Skeletal muscle satellite cell (primary cell): ENCODE results near the gene IQCF2. TPM values are rescaled to one million over a fixed set of nuclear protein-coding genes. Genes with fewer than 3 reads are reported as not detected.

ENCODE experiments used
- H3K27me3 ChIP-seq: 2 replicates; pipeline ENCODE4 v1.7.0; 2013; ENCODE audit warnings: low read length; ENCODE audit not compliant: control insufficient read depth, insufficient read depth
- H3K36me3 ChIP-seq: 2 replicates; pipeline ENCODE4 v1.7.0; 2013; ENCODE audit warnings: mild to moderate bottlenecking, control low read depth, low read length; ENCODE audit not compliant: insufficient read depth
- H3K4me1 ChIP-seq: 2 replicates; pipeline ENCODE4 v1.7.0; 2013; ENCODE audit warnings: low read length; ENCODE audit not compliant: control insufficient read depth, insufficient read depth
- H3K4me2 ChIP-seq: 2 replicates; pipeline ENCODE4 v1.7.0; 2013; ENCODE audit warnings: mild to moderate bottlenecking, low read length
- H3K4me3 ChIP-seq: 2 replicates; pipeline ENCODE4 v1.7.0; 2013; ENCODE audit warnings: low read length
- H3K9ac ChIP-seq: 2 replicates; pipeline ENCODE4 v1.7.0; 2013; ENCODE audit warnings: mild to moderate bottlenecking, low read depth, low read length, moderate library complexity
- H3K9me3 ChIP-seq: replicated peaks from 2 replicates; pipeline ENCODE4 v1.7.0; 2013; ENCODE audit warnings: mild to moderate bottlenecking, control low read depth, low read length
- small RNA-seq: library from RNA; depleted of rRNA; stranded (forward); fragments of <200 nt; gene quantifications from one replicate; pipeline ENCODE3, GENCODE V24; 2012

IQCF2 gene

DNA sequence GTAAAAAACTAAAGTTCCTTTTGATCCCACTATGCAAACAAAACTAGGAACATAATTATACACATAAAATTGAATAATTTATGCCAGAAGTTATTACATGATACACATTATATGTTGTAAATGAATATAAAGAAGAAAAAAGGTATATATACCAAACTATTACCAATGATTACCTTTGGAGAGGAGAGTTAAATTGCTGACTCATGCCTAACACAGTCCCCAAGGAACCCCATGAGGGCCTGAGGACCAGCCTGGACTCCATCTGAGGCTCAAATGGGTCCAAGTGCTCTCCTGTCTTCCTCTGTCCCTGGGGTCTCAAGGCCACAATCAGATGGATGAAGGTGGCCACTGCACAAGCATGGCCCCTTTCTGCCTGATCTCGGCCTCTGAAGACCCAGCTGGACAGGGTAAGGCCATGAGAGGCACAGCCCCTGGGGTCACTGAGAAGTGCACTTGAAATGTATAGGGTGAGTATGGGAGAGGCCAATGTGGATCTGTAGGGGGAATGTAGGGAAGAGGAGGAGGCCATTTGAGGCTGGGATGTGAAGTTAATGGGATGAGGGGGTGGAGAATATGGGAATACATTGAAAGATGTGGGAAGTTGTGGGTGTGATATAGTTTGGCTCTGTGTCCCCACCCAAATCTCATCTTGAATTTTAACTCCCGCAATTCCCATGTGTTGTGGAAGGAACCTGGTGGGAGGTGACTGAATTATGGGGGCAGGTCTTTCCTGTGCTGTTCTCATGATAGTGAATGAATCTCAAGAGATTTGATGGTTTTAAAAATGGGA is 42.8 kb downstream of the IQCF2 start:
- Histone ChIP-seq H3K36me3 (no peaks in the 10 kb centered on the region), H3K4me2 (no peak overlapping the region)

DNA sequence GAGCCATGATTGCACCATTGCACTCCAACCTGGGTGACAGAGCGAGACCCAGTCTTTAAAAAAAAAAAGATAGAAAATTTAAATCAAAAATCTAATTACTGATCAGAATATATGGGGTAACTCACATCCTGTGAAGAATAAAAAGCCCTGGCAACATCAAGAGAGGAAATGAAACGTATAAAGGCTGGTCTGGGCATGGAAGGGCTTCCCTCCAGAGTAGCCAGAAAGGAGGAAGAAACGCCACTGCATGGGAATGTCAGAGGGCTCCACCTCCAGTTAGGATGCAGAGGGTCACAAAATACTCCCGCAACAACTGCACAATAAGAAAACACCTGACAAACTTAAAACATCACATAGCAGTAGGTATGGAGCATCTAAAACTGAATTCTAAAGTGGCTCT is 46.6 kb downstream of the IQCF2 start:
- Histone ChIP-seq H3K9me3 (no peaks in the 10 kb centered on the region), H3K9ac (no peak overlapping the region), H3K36me3 (no peaks in the 10 kb centered on the region), H3K4me3 (no peak overlapping the region), H3K4me1 (no peaks in the 10 kb centered on the region), H3K4me2 (no peak overlapping the region), H3K27me3 (no peaks in the 10 kb centered on the region)

More for the DNA sequence above, 42.8 kb downstream of the IQCF2 start:
- Histone ChIP-seq H3K4me3 (no peak overlapping the region), H3K9ac (no peak overlapping the region), H3K9me3 (no peaks in the 10 kb centered on the region), H3K27me3 (peaks cover 6% of the 10 kb centered on the region), H3K4me1 (no peaks in the 10 kb centered on the region)

Small RNA genes lying within 50 kb of the gene (small RNA-seq; reads per million reads assigned to genes)
- not detected for gene RN7SL504P
